Islet of Langerhans (tissue), 1 donor: ENCODE measurements around the gene NTN4.

Source experiments
- FAIRE-seq: peaks from one replicate; lab custom pipeline; 2011; peaks lifted over from hg19 to GRCh38; lab: Jason Lieb, UNC

NTN4 gene

GRCh38 chr12:95653771-95654546, 136.6 kb downstream of the NTN4 start:
- no peak for FAIRE-seq

- FAIRE-seq, result no peak
Measured at GRCh38 chr12:95651681-95652080, 138.9 kb downstream of the NTN4 start.

GRCh38 chr12:95648990-95649791, 141.4 kb downstream of the NTN4 start:
- FAIRE-seq, result no peak

DNA sequence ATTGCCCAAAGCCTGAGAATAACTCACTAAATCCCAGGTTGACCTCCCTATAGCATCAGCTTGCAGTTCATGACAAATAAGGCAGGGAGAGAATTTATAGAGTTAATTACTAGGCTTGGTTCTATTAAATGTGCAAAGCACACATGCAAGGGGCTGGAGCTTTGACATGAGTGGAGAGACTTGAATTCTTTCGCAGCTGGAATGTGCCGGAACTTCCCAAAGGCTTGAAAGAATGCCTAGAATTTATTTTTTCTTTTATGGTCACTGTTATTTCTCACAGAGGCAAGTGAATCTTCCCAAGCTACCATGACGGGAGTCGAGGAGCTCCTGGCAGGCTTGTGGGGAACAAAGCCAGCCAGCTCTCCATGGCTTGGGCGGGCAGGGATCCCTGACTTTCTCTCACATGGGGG, 143.8 kb downstream of the NTN4 start:
- FAIRE-seq, result no peak

DNA sequence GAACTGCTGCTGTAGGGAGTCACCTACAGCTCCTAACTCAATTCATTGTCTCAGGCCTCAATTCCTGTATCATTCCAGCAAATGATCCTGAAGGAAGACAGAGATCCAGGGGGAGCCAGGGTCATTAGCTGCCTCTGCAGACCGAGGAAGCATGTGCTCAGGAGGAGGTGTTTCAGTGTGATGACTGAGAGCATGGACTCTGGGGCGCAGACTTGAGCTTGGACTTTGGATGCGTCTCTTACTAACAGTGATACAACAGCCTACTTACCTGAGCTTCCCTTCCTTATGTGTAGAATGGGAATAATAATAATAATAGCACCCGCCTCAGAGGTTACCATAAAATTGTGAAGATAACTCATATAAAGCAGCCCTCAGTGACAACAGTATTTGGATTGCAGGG, 147.3 kb downstream of the NTN4 start:
- FAIRE-seq, result no peak

- FAIRE-seq, result no peak
Measured at GRCh38 chr12:95642583-95642982, 148.0 kb downstream of the NTN4 start.

GRCh38 chr12:95641299-95641952, 149.1 kb downstream of the NTN4 start:
- no peak for FAIRE-seq

GRCh38 chr12:95640516-95640915, 150.0 kb downstream of the NTN4 start:
- FAIRE-seq, result no peak

- FAIRE-seq, result no peak
Measured at GRCh38 chr12:95637471-95638155, 153.0 kb downstream of the NTN4 start.

DNA sequence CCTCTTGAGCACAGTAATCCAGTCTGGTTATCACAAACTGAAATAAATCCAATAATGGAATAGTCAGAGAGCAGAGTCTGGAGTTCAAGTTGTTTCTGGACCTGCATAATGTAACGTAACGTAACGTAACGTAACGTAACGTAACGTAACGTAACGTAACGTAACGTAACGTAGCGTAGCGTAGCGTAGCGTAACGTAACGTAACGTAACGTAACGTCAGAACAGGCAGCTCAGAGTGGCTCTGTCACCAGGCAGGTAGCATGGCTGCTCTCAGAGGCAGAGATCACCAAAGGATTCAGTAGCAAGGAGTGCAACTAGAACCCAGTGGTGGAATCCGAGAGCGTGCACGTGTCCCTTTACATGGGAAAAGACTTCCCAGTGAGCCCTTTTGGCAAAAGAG, 153.6 kb downstream of the NTN4 start:
- no peak for FAIRE-seq

DNA sequence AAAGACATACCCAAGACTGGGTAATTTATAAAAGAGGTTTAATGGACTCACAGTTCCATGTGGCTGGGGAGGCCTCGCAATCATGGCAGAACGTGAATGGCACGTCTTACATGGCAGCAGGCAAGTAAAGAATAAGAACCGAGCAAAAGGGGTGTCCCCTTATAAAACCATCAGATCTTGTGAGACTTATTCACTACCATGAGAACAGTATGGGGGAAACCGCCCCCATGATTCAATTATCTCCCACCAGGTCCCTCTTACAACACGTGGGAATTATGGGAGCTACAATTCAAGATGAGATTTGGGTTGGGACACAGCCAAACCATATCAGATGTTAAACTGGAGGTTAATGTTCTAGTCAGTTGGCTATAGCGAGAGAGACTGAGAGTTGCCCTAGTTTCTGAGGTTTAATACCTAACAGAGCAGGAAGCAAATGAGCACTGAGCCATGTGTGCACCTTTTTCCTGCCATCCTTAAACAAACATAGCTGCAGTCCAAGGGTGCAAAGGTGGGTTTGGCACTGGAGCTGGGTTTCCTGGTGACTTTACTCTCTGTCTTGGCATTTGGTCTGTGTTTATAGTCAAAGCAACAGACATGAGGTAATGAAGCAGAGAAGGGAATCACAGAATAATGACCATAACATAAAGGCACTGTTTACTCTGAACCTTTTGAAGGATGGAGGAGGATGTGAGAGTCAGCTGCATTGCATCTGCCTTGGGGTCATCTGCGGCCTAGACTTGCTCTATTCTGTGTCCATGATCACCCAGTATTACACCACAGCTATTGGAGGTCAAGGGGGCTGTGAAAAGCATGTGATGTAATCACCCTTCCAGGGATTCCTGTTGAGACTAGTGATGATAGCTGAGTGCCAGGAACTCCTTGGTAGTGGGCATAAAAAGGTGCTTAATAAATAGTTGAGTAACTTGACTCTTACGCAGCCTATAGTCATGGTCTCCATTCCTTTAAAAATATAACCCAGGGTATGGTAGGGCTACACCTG, 155.6 kb downstream of the NTN4 start:
- peak; percentile 17 for FAIRE-seq

GRCh38 chr12:95633732-95634465, 156.7 kb downstream of the NTN4 start:
- no peak for FAIRE-seq

DNA sequence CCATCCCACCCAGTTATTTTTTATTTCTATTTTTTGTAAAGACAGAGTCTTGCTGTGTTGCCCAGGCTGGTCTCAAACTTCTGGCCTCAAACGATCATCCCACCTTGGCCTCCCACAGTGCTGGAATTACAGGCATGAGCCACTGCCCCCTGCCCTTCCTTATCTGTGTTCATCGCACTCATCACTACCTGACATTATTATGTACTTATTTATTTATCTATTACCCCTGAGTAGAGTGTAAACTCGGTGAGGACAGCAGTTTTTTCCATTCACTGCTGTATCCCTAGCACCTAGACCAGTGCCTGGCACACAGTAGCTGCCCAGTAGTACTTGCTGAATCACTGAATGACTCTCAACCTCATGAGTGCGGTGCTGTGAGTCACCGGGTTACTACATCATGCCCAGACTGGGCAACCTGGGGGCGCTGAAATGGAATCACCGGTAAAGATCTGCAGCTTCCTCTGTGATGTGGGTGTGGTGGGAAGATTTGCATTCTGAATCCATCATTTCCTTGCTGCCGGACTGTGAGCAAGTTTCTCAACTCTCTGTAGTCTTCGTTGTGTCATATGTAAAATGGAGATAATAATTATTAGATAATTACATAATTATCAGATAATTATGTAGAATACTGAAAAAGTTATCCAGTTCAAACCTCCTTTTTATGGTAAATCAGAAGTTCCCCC, 157.4 kb downstream of the NTN4 start:
- FAIRE-seq, result no peak

- no peak for FAIRE-seq
Measured at GRCh38 chr12:95630496-95630895, 160.1 kb downstream of the NTN4 start.

GRCh38 chr12:95629392-95629791, 161.2 kb downstream of the NTN4 start:
- FAIRE-seq, result no peak

GRCh38 chr12:95626854-95627253, 163.7 kb downstream of the NTN4 start:
- FAIRE-seq, result no peak

- no peak for FAIRE-seq
Measured at GRCh38 chr12:95625012-95625411, 165.6 kb downstream of the NTN4 start.

- no peak for FAIRE-seq
Measured at GRCh38 chr12:95624589-95624988, 166.0 kb downstream of the NTN4 start.

- no peak for FAIRE-seq
Measured at GRCh38 chr12:95623554-95624170, 166.9 kb downstream of the NTN4 start.
